NT2/D1 (cell line): ENCODE results near the gene PLA2G6.

Experiments
- YY1 ChIP-seq: IDR thresholded peaks from 2 replicates; pipeline ENCODE4 v1.6.1; 2011; ENCODE audit not compliant: insufficient read length, insufficient read depth
- ZNF274 ChIP-seq: IDR thresholded peaks from 2 replicates; pipeline ENCODE4 v1.6.1; 2011; ENCODE audit warnings: mild to moderate bottlenecking, low read depth, low read length

GRCh38 chr22:38110008-38110862, 71.4 kb downstream of the PLA2G6 start, which contains the start of gene BAIAP2L2:
- TF ChIP-seq YY1 (no peak), ZNF274 (no peak)
